Neuronal stem cell (in vitro differentiated cells): ENCODE measurements around the gene ATP1B3.
"Not testable (repeated sequence)": the region's sequence is repeated elsewhere in the genome, so short reads cannot be mapped to it uniquely, and the experiment has no call there.

Source experiments
- DNase-seq: peaks from one replicate; pipeline ENCODE4 v3.0.0-alpha.2; 2013; ENCODE audit warnings: low spot score
- H2AFZ ChIP-seq: one replicate; pipeline ENCODE4 v1.6.1; 2013; ENCODE audit warnings: mild to moderate bottlenecking, low read length, inconsistent platforms
- H2AK5ac ChIP-seq: 2 replicates; pipeline ENCODE4 v1.6.1; 2013; ENCODE audit warnings: low read depth, mild to moderate bottlenecking, inconsistent platforms, low read length, moderate library complexity, mixed read lengths
- H2BK120ac ChIP-seq: 2 replicates; pipeline ENCODE4 v1.6.1; 2013; ENCODE audit warnings: low read depth, mild to moderate bottlenecking, inconsistent platforms, low read length, moderate library complexity, mixed read lengths
- H2BK12ac ChIP-seq: one replicate; pipeline ENCODE4 v1.6.1; 2013; ENCODE audit warnings: low read length, inconsistent platforms
- H2BK15ac ChIP-seq: 2 replicates; pipeline ENCODE4 v1.6.1; 2013; ENCODE audit warnings: mild to moderate bottlenecking, low read length, inconsistent platforms, mixed read lengths
- H2BK5ac ChIP-seq: one replicate; pipeline ENCODE4 v1.6.1; 2013; ENCODE audit warnings: inconsistent platforms, mild to moderate bottlenecking, low read length, moderate library complexity
- H3K14ac ChIP-seq: one replicate; pipeline ENCODE4 v1.6.1; 2013; ENCODE audit warnings: low read length, inconsistent platforms
- H3K18ac ChIP-seq: 2 replicates; pipeline ENCODE4 v1.6.1; 2013; ENCODE audit warnings: low read length, inconsistent platforms
- H3K23ac ChIP-seq: 2 replicates; pipeline ENCODE4 v1.6.1; 2013; ENCODE audit warnings: low read depth, mild to moderate bottlenecking, mixed read lengths, low read length, inconsistent platforms; ENCODE audit not compliant: poor library complexity
- H3K27ac ChIP-seq: replicated peaks from 3 replicates; pipeline ENCODE4 v1.5.1; 2013; ENCODE audit warnings: low read length, inconsistent platforms
- H3K27me3 ChIP-seq, 3 experiments: 2 replicates each; pipeline ENCODE4 v1.6.1; 2013; ENCODE audit warnings: low read length in 3 of 3, mild to moderate bottlenecking in 2 of 3, inconsistent platforms in 1 of 3, low read depth in 1 of 3, mixed read lengths in 1 of 3, moderate library complexity in 1 of 3; ENCODE audit not compliant: control insufficient read depth in 3 of 3, insufficient read depth in 3 of 3
- H3K36me3 ChIP-seq, 2 donors: replicated peaks in 1 of 2; 2 replicates each; pipeline ENCODE4 v1.6.1; 2013; ENCODE audit warnings: low read length in 2 of 2; ENCODE audit not compliant: control insufficient read depth in 2 of 2, insufficient read depth in 2 of 2
- H3K4ac ChIP-seq: 2 replicates; pipeline ENCODE4 v1.6.1; 2013; ENCODE audit warnings: inconsistent platforms, mild to moderate bottlenecking, low read length, moderate library complexity
- H3K4me1 ChIP-seq, 2 donors: 1 replicate in 1 of 2; 2 replicates in 1 of 2; pipeline ENCODE4 v1.6.1; 2013; ENCODE audit warnings: low read length in 2 of 2, low read depth in 1 of 2; ENCODE audit not compliant: control insufficient read depth in 2 of 2, insufficient read depth in 1 of 2
- H3K4me2 ChIP-seq: one replicate; pipeline ENCODE4 v1.6.1; 2013; ENCODE audit warnings: mild to moderate bottlenecking, low read length, inconsistent platforms; ENCODE audit not compliant: insufficient read depth, poor library complexity, severe bottlenecking
- H3K4me3 ChIP-seq, 2 donors: 2 replicates each; pipeline ENCODE4 v1.5.1; 2013; ENCODE audit warnings: low read length in 2 of 2, mild to moderate bottlenecking in 2 of 2, inconsistent platforms in 1 of 2, moderate library complexity in 1 of 2
- H3K79me1 ChIP-seq: one replicate; pipeline ENCODE4 v1.6.1; 2013; ENCODE audit warnings: low read depth, mild to moderate bottlenecking, inconsistent platforms, low read length, moderate library complexity
- H3K9ac ChIP-seq: one replicate; pipeline ENCODE4 v1.6.1; 2013; ENCODE audit warnings: mild to moderate bottlenecking, low read depth, low read length, inconsistent platforms; ENCODE audit not compliant: poor library complexity
- H3K9me3 ChIP-seq, 2 donors: replicated peaks in 1 of 2; 2 replicates each; pipeline versions ENCODE3 to v1.6.1; 2013; ENCODE audit warnings: low read length in 2 of 2, mild to moderate bottlenecking in 2 of 2, inconsistent platforms in 1 of 2, low read depth in 1 of 2, mixed read lengths in 1 of 2, moderate library complexity in 1 of 2; ENCODE audit not compliant: control insufficient read depth in 2 of 2, insufficient read depth in 1 of 2
- H4K8ac ChIP-seq: one replicate; pipeline ENCODE4 v1.6.1; 2013; ENCODE audit warnings: low read depth, mild to moderate bottlenecking, inconsistent platforms, low read length, moderate library complexity
- H4K91ac ChIP-seq: one replicate; pipeline ENCODE4 v1.6.1; 2013; ENCODE audit warnings: low read length, low read depth, mild to moderate bottlenecking, inconsistent platforms; ENCODE audit not compliant: poor library complexity
- WGBS, 2 donors: extraction: QIAGEN DNeasy Blood & Tissue Kit; methylation state at CpG; one replicate each; pipeline ENCODE4 v1.1.7; 2013; ENCODE audit warnings: missing lambda C conversion rate in 2 of 2, mixed read lengths in 1 of 2; ENCODE audit not compliant: insufficient read length in 2 of 2, insufficient replicate concordance in 1 of 2; ENCODE audit errors: extremely low coverage in 2 of 2; 5-methylcytosine and 5-hydroxymethylcytosine counted together

The ATP1B3 gene

GRCh38 chr3:141878817-141879216 lies 2.4 kb downstream of the ATP1B3 start:
- peaks cover 2 to 19% of the 10 kb centered on the region in 2 donors for H3K36me3 ChIP-seq
- H3K4me1 ChIP-seq, result peaks cover 2 to 5% of the 10 kb centered on the region in 2 donors
- no peak for DNase-seq
- no peak overlapping the region for H3K23ac ChIP-seq
- H3K14ac ChIP-seq, result no peak overlapping the region
- H2AFZ ChIP-seq, result no peak overlapping the region
- no peak overlapping the region for H4K8ac ChIP-seq
- H4K91ac ChIP-seq, result no peak overlapping the region
- no peak overlapping the region for H3K9ac ChIP-seq
- no peak overlapping the region for H2BK12ac ChIP-seq
- H2BK120ac ChIP-seq, result no peak overlapping the region
- no CpG with 5 or more reads among the region's 2 CpGs for WGBS, 2 donors
- H2BK5ac ChIP-seq, result no peak overlapping the region
- H3K4me2 ChIP-seq, result peak overlapping the region; percentile 19
- H2AK5ac ChIP-seq, result no peak overlapping the region
- H2BK15ac ChIP-seq, result no peak overlapping the region
- H3K4me3 ChIP-seq, result peak overlapping the region in 1 of 2 donors; percentile 99
- no peaks in the 10 kb centered on the region for H3K9me3 ChIP-seq
- H3K27ac ChIP-seq, result no peak overlapping the region
- no peak overlapping the region for H3K18ac ChIP-seq
- H3K27me3 ChIP-seq, result no peaks in the 10 kb centered on the region
- peaks cover 6% of the 10 kb centered on the region for H3K79me1 ChIP-seq
- no peak overlapping the region for H3K4ac ChIP-seq

- Histone ChIP-seq H3K4me1 (peaks cover 2 to 5% of the 10 kb centered on the region in 2 donors), H3K9me3 (no peaks in the 10 kb centered on the region), H4K8ac (no peak overlapping the region), H2BK5ac (no peak overlapping the region), H4K91ac (no peak overlapping the region), H2AFZ (no peak overlapping the region), H3K4me2 (no peak overlapping the region), H3K4ac (no peak overlapping the region), H3K9ac (no peak overlapping the region), H2BK12ac (no peak overlapping the region), H3K18ac (no peak overlapping the region), H3K79me1 (peaks cover 5% of the 10 kb centered on the region), H3K27ac (no peak overlapping the region), H3K27me3 (no peaks in the 10 kb centered on the region), H3K36me3 (peaks cover 4 to 35% of the 10 kb centered on the region in 2 donors), H3K23ac (no peak overlapping the region), H2BK120ac (no peak overlapping the region), H2BK15ac (no peak overlapping the region), H3K4me3 (no peak overlapping the region), H2AK5ac (no peak overlapping the region), H3K14ac (no peak overlapping the region)
- no peak for DNase-seq
- WGBS, 2 donors, result no CpG with 5 or more reads among the region's 4 CpGs
Measured at GRCh38 chr3:141881702-141882101, 5.3 kb downstream of the ATP1B3 start.

GRCh38 chr3:141887051-141887450 lies 10.6 kb downstream of the ATP1B3 start:
- no peaks in the 10 kb centered on the region for H3K4me1 ChIP-seq
- no peaks in the 10 kb centered on the region for H3K79me1 ChIP-seq
- no peak overlapping the region for H3K4ac ChIP-seq
- no peak overlapping the region for H3K4me3 ChIP-seq
- H3K27me3 ChIP-seq, result no peaks in the 10 kb centered on the region
- H2BK12ac ChIP-seq, result no peak overlapping the region
- peaks cover 2 to 36% of the 10 kb centered on the region in 2 donors for H3K36me3 ChIP-seq
- no peak overlapping the region for H2AK5ac ChIP-seq
- no CpG with 5 or more reads among the region's 5 CpGs for WGBS, 2 donors
- H3K9me3 ChIP-seq, result peaks cover 0 to 18% of the 10 kb centered on the region in 2 donors
- H3K27ac ChIP-seq, result no peak overlapping the region
- H3K4me2 ChIP-seq, result no peak overlapping the region
- no peak overlapping the region for H2BK5ac ChIP-seq
- no peak overlapping the region for H4K8ac ChIP-seq
- no peak overlapping the region for H3K23ac ChIP-seq
- H2AFZ ChIP-seq, result no peak overlapping the region
- H3K18ac ChIP-seq, result no peak overlapping the region
- H3K14ac ChIP-seq, result no peak overlapping the region
- H2BK120ac ChIP-seq, result no peak overlapping the region
- no peak for DNase-seq
- no peak overlapping the region for H2BK15ac ChIP-seq
- no peak overlapping the region for H3K9ac ChIP-seq
- no peak overlapping the region for H4K91ac ChIP-seq

- H2BK5ac ChIP-seq, DNase-seq, H3K4ac ChIP-seq, H3K23ac ChIP-seq, H3K18ac ChIP-seq, H3K27ac ChIP-seq, H2BK12ac ChIP-seq, H3K27me3 ChIP-seq, H2BK15ac ChIP-seq, H2AFZ ChIP-seq, H3K14ac ChIP-seq, H4K91ac ChIP-seq, H2BK120ac ChIP-seq, H4K8ac ChIP-seq, H3K9ac ChIP-seq, H3K4me2 ChIP-seq, H2AK5ac ChIP-seq, H3K79me1 ChIP-seq, H3K4me1 ChIP-seq, H3K4me3 ChIP-seq: not testable (repeated sequence)
- Histone ChIP-seq H3K9me3 (peaks cover 0 to 18% of the 10 kb centered on the region in 2 donors), H3K36me3 (peaks cover 2 to 29% of the 10 kb centered on the region in 2 donors)
- no CpG with 5 or more reads among the region's 3 CpGs for WGBS, 2 donors
Measured at GRCh38 chr3:141888548-141888947, 12.1 kb downstream of the ATP1B3 start.
